ENCODE results near the gene SUN3.

SUN3 gene

GRCh38 chr7:48031111-48031510 is 2.2 kb upstream of the SUN3 start:
- Histone ChIP-seq H2AFZ (ENCODE audit: low read length) (no peak overlapping the region), H3K4me1 (ENCODE audit: insufficient read depth, low read length, severe bottlenecking) (peaks cover 14% of the 10 kb centered on the region), H3K4me2 (ENCODE audit: low read length) (no peak overlapping the region), H3K27me3 (ENCODE audit: insufficient read depth, low read length) (peaks cover 7% of the 10 kb centered on the region; the same call in 1 of the 2 replicates), H3K4me3 (ENCODE audit: low read depth, low read length, poor library complexity, severe bottlenecking) (no peak overlapping the region), H3F3A (ENCODE audit: insufficient read depth, low read length) (no peaks in the 10 kb centered on the region), H3K79me2 (ENCODE audit: insufficient read depth, low read length) (no peaks in the 10 kb centered on the region), H3K36me3 (ENCODE audit: insufficient read depth, low read length) (no peaks in the 10 kb centered on the region), H3K9me2 (ENCODE audit: low read depth, low read length) (no peaks in the 10 kb centered on the region), H4K20me1 (ENCODE audit: insufficient read depth, low read length) (no peaks in the 10 kb centered on the region), H3K9ac (ENCODE audit: low read length) (no peak overlapping the region), H3K27ac (ENCODE audit: low read depth, low read length, poor library complexity, severe bottlenecking) (no peak overlapping the region), H3K9me3 (ENCODE audit: low read length) (no peaks in the 10 kb centered on the region)
- no peak for TF ChIP-seq EZH2 (IDR thresholded peaks at IDR 0.05; ENCODE audit: borderline replicate concordance, low read length)
- TF ChIP-seq, protein P1, sequence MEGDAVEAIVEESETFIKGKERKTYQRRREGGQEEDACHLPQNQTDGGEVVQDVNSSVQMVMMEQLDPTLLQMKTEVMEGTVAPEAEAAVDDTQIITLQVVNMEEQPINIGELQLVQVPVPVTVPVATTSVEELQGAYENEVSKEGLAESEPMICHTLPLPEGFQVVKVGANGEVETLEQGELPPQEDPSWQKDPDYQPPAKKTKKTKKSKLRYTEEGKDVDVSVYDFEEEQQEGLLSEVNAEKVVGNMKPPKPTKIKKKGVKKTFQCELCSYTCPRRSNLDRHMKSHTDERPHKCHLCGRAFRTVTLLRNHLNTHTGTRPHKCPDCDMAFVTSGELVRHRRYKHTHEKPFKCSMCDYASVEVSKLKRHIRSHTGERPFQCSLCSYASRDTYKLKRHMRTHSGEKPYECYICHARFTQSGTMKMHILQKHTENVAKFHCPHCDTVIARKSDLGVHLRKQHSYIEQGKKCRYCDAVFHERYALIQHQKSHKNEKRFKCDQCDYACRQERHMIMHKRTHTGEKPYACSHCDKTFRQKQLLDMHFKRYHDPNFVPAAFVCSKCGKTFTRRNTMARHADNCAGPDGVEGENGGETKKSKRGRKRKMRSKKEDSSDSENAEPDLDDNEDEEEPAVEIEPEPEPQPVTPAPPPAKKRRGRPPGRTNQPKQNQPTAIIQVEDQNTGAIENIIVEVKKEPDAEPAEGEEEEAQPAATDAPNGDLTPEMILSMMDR (IDR thresholded peaks at IDR 0.05; ENCODE audit: low read length): no peak

DNA sequence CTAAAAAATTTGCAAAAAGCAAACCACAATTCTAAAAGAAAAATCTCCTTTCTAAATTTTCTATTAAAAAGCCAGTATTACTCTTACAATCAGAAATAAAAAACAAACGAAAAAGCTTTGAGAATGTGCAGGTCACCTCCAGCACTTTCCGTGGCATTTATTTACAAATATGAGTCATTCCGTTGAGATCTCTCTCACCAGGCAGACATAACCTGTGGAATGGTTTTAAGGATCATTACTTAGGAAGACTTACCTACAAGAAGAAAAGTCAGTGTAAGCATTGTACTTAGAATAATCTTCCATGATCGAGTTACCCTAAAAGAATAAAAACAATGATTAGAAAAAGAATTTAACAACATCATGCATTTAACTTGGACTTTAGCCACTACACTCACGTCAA is 3.3 kb downstream of the SUN3 start:
- no peaks in the 10 kb centered on the region for H3K36me3 ChIP-seq (ENCODE audit: insufficient read depth, low read length)
- 0 out of 2 replicates have a peak, but pooled peaks cover 2% of the 10 kb centered on the region for H3K9me3 ChIP-seq (ENCODE audit: low read length)
- TF ChIP-seq EZH2 (IDR thresholded peaks at IDR 0.05; ENCODE audit: borderline replicate concordance, low read length): no peak
- TF ChIP-seq, protein P1 (IDR thresholded peaks at IDR 0.05; ENCODE audit: low read length): no peak
- H3K4me3 ChIP-seq (ENCODE audit: low read depth, low read length, poor library complexity, severe bottlenecking): no peak overlapping the region
- no peak overlapping the region for H3K9ac ChIP-seq (ENCODE audit: low read length)
- H3K27me3 ChIP-seq (ENCODE audit: insufficient read depth, low read length): peaks cover 7% of the 10 kb centered on the region; the same call in 1 of the 2 replicates
- no peaks in the 10 kb centered on the region for H3F3A ChIP-seq (ENCODE audit: insufficient read depth, low read length)
- H3K9me2 ChIP-seq (ENCODE audit: low read depth, low read length): no peaks in the 10 kb centered on the region
- no peaks in the 10 kb centered on the region for H4K20me1 ChIP-seq (ENCODE audit: insufficient read depth, low read length)
- H2AFZ ChIP-seq (ENCODE audit: low read length): no peak overlapping the region
- no peaks in the 10 kb centered on the region for H3K79me2 ChIP-seq (ENCODE audit: insufficient read depth, low read length)
- H3K4me1 ChIP-seq (ENCODE audit: insufficient read depth, low read length, severe bottlenecking): no peaks in the 10 kb centered on the region
- no peak overlapping the region for H3K27ac ChIP-seq (ENCODE audit: low read depth, low read length, poor library complexity, severe bottlenecking)
- H3K4me2 ChIP-seq (ENCODE audit: low read length): no peak overlapping the region

DNA sequence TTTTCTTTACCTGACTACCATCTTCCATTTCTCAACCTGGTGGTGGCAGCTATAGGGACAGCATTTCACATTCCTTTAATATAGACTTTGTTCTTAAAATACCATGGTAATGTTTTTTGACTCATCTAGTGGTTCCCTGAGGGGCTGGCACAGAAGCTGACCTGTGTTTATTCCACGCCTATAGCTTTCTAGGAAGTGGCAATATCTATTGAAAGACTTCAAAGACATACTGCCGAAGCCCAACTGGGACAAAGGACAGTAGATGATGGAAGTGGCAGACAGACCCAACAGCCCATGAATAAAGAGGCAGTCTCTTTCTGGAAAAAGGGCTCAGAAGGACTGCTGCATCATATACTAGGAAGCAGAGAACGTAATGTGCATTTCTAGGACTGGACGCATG is 11.2 kb downstream of the SUN3 start:
- Histone ChIP-seq H3K27me3 (ENCODE audit: insufficient read depth, low read length) (no peaks in the 10 kb centered on the region), H3K79me2 (ENCODE audit: insufficient read depth, low read length) (no peaks in the 10 kb centered on the region), H3K9ac (ENCODE audit: low read length) (no peak overlapping the region), H3K36me3 (ENCODE audit: insufficient read depth, low read length) (no peaks in the 10 kb centered on the region), H3K27ac (ENCODE audit: low read depth, low read length, poor library complexity, severe bottlenecking) (no peak overlapping the region), H2AFZ (ENCODE audit: low read length) (no peak overlapping the region), H3K4me2 (ENCODE audit: low read length) (no peak overlapping the region), H3K9me2 (ENCODE audit: low read depth, low read length) (no peaks in the 10 kb centered on the region), H3K4me3 (ENCODE audit: low read depth, low read length, poor library complexity, severe bottlenecking) (no peak overlapping the region), H3K4me1 (ENCODE audit: insufficient read depth, low read length, severe bottlenecking) (no peaks in the 10 kb centered on the region), H4K20me1 (ENCODE audit: insufficient read depth, low read length) (no peaks in the 10 kb centered on the region), H3F3A (ENCODE audit: insufficient read depth, low read length) (no peaks in the 10 kb centered on the region), H3K9me3 (ENCODE audit: low read length) (no peaks in the 10 kb centered on the region)
- TF ChIP-seq EZH2 (IDR thresholded peaks at IDR 0.05; ENCODE audit: borderline replicate concordance, low read length): no peak
- TF ChIP-seq, protein P1 (IDR thresholded peaks at IDR 0.05; ENCODE audit: low read length): no peak

Data from OCI-LY1 (cell line).